Measurements from ENCODE around the gene FOXP1. TPM values are rescaled to one million over a fixed set of nuclear protein-coding genes. Genes with fewer than 3 reads are reported as not detected.

FOXP1 gene
- total and polyA plus RNA-seq, 12 donors, result 7.6 to 42.7 (median 24.3) TPM

DNA sequence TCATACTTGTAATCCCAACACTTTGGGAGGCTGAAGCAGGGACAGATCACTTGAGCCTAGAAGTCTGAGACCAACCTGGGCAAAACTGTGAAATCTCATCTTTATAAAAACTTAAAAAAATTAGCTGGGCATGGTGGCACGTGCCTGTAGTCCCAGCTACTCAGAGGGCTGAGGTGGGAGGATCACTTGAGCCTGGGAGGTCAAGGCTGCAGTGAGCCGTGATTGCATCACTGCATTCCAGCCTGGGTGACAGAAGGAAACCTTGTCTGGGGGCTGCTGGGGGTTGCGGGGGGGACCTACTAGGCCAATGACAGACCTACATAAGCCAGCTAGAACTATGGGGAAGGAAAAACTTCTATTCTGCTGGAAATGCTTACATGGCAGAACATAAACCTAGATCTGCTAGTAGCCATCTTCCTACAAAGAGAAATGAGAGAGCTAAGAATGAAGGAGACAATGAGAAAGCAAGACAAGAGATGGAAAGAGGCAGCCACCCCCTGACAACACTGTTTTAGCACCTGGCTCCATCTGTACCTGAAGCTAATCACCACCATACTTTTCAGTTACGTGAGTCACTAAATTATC lies 23.9 kb downstream of the FOXP1 start:
- 58 to 73% (median 68%) methylated on average over 4 of the region's 4 CpGs for WGBS, 4 donors
- Histone ChIP-seq H3K27me3 (no peaks in the 10 kb centered on the region), H3K9me3 (replicated peaks in 1 of 3) (no peaks in the 10 kb centered on the region), H3K27ac (no peak overlapping the region), H3K4me3 (no peak overlapping the region), H3K36me3 (replicated peaks in 1 of 2) (no peaks in the 10 kb centered on the region), H3K4me1 (replicated peaks in 1 of 2) (no peaks in the 10 kb centered on the region)
- TF ChIP-seq, protein P1, sequence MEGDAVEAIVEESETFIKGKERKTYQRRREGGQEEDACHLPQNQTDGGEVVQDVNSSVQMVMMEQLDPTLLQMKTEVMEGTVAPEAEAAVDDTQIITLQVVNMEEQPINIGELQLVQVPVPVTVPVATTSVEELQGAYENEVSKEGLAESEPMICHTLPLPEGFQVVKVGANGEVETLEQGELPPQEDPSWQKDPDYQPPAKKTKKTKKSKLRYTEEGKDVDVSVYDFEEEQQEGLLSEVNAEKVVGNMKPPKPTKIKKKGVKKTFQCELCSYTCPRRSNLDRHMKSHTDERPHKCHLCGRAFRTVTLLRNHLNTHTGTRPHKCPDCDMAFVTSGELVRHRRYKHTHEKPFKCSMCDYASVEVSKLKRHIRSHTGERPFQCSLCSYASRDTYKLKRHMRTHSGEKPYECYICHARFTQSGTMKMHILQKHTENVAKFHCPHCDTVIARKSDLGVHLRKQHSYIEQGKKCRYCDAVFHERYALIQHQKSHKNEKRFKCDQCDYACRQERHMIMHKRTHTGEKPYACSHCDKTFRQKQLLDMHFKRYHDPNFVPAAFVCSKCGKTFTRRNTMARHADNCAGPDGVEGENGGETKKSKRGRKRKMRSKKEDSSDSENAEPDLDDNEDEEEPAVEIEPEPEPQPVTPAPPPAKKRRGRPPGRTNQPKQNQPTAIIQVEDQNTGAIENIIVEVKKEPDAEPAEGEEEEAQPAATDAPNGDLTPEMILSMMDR (IDR thresholded peaks at IDR 0.05), result no peak
- intact Hi-C loops (cut with DNase I), result no loop called here
- DNase-seq, result peak in 4 of 7 donors; percentile 31 to 43 (median 38)

DNA sequence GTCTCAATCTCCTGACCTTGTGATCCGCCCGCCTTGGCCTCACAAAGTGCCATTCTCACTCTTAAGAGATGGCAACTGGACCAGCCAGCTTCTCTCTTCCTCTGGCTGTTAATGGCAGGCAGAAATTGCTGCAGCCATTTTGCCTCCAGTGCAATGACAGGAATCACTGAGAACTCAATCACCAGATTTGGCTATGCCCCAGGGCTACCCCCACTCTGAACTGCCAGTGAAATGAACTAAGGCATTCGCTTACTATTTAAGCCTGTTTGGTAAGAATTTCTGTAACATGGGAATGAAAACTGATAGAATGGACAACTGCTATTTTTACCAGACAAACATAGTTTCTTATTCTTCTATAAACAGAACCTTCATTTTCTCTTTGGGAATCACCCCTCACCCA lies 24.5 kb downstream of the FOXP1 start:
- H3K36me3 ChIP-seq (replicated peaks in 1 of 2), result no peaks in the 10 kb centered on the region
- TF ChIP-seq POLR2A (IDR thresholded peaks at IDR 0.05), result no peak
- TF ChIP-seq, protein P1 (IDR thresholded peaks at IDR 0.05), result no peak
- intact Hi-C loops (cut with DNase I), result no loop called here
- 98 to 100% (median 98%) methylated on average over 3 of the region's 3 CpGs for WGBS, 4 donors
- H3K27me3 ChIP-seq, result no peaks in the 10 kb centered on the region
- no peaks in the 10 kb centered on the region for H3K4me1 ChIP-seq (replicated peaks in 1 of 2)
- H3K27ac ChIP-seq, result no peak overlapping the region
- H3K4me3 ChIP-seq, result no peak overlapping the region
- no peak for DNase-seq
- no peaks in the 10 kb centered on the region for H3K9me3 ChIP-seq (replicated peaks in 1 of 3)

DNA sequence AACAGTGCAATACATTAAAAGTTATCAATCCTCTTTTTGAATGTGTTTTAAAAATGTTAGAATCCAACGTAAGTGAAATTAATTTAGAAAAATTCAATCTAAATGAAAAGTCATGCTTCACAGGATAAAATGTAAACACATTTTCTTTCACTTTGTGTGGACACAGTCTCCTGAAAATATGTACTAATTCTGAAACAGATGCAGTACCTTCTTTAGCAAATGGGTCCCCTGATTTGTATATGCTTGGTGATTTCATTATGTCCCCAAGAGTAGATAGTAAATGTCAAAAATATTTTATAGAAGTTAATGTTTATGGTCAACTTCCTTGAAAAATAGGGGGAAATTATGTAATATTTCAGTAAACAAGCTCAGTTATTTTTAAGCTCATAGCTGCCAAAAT lies 28.9 kb downstream of the FOXP1 start:
- no peaks in the 10 kb centered on the region for H3K36me3 ChIP-seq (replicated peaks in 1 of 2)
- TF ChIP-seq POLR2A (IDR thresholded peaks at IDR 0.05), result no peak
- TF ChIP-seq, protein P1 (IDR thresholded peaks at IDR 0.05), result no peak
- H3K4me3 ChIP-seq, result no peak overlapping the region
- no peaks in the 10 kb centered on the region for H3K9me3 ChIP-seq (replicated peaks in 1 of 3)
- DNase-seq, result no peak
- intact Hi-C loops (cut with DNase I), result no loop called here
- no peaks in the 10 kb centered on the region for H3K27me3 ChIP-seq
- 90 to 93% (median 92%) methylated on average over 1 of the region's 1 CpG for WGBS, 4 donors
- H3K4me1 ChIP-seq (replicated peaks in 1 of 2), result no peaks in the 10 kb centered on the region
- no peak overlapping the region for H3K27ac ChIP-seq

DNA sequence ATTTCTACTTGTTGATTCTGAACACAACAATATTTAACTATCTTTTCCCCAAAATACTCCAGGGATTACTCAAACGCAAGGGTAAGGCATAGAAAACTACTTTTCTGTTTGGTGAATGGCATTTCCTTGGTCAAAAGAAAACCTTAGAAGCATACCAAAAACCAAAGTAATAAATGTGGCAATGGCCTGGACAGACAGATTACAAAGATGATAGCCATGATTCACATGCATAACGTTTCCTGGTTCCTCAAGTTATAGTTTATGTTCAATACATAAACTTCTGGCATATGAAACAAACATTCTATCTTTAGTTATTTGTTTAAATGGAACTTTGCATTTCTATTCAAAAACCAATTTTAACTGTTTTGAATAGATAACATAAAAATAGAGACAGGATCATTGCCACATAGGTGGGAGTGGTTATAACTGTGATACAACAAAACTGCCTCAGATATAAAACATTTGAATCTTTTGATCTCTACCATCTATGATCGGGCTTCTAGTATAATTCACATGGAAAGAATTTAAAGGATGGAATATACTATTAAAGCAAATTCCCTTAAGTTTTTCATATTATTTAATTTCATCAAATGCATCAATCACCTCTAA lies 32.1 kb downstream of the FOXP1 start:
- Histone ChIP-seq H3K36me3 (replicated peaks in 1 of 2) (no peaks in the 10 kb centered on the region), H3K9me3 (replicated peaks in 1 of 3) (no peaks in the 10 kb centered on the region), H3K4me3 (no peak overlapping the region), H3K27ac (no peak overlapping the region), H3K4me1 (replicated peaks in 1 of 2) (no peaks in the 10 kb centered on the region), H3K27me3 (no peaks in the 10 kb centered on the region)
- WGBS, 4 donors, result 82 to 84% (median 83%) methylated on average over 3 of the region's 3 CpGs
- TF ChIP-seq, protein P1 (IDR thresholded peaks at IDR 0.05), result no peak
- TF ChIP-seq POLR2A (IDR thresholded peaks at IDR 0.05), result no peak
- DNase-seq, result no peak
- intact Hi-C loops (cut with DNase I), result no loop called here

Data from adrenal gland (tissue), 12 donors.